GM12865 (cell line): ENCODE results near the gene ZKSCAN5.
A peak's percentile ranks its signal among the peaks of the same experiment; 100 is the strongest.
"Not testable (repeated sequence)": the region's sequence is repeated elsewhere in the genome, so short reads cannot be mapped to it uniquely, and the experiment has no call there.

Source experiments
- DNase-seq: peaks from one replicate; pipeline ENCODE4 v3.0.0; 2010; ENCODE audit warnings: low read depth
- H3K4me3 ChIP-seq: 2 replicates; pipeline ENCODE4 v1.5.1; 2011; ENCODE audit warnings: mild to moderate bottlenecking, low read depth, low read length, control low read depth
- TF ChIP-seq, protein P1 (sequence below): IDR thresholded peaks from 2 replicates; pipeline ENCODE4 v1.5.1; 2011; ENCODE audit warnings: low read length, control low read depth, low read depth, inconsistent platforms; ENCODE audit not compliant: insufficient read depth; ENCODE audit errors: missing control alignments

The ZKSCAN5 gene

GRCh38 chr7:99539213-99539811, 34.9 kb downstream of the ZKSCAN5 start:
- TF ChIP-seq, protein P1, sequence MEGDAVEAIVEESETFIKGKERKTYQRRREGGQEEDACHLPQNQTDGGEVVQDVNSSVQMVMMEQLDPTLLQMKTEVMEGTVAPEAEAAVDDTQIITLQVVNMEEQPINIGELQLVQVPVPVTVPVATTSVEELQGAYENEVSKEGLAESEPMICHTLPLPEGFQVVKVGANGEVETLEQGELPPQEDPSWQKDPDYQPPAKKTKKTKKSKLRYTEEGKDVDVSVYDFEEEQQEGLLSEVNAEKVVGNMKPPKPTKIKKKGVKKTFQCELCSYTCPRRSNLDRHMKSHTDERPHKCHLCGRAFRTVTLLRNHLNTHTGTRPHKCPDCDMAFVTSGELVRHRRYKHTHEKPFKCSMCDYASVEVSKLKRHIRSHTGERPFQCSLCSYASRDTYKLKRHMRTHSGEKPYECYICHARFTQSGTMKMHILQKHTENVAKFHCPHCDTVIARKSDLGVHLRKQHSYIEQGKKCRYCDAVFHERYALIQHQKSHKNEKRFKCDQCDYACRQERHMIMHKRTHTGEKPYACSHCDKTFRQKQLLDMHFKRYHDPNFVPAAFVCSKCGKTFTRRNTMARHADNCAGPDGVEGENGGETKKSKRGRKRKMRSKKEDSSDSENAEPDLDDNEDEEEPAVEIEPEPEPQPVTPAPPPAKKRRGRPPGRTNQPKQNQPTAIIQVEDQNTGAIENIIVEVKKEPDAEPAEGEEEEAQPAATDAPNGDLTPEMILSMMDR = no peak
- H3K4me3 ChIP-seq = no peak overlapping the region
- DNase-seq = no peak

DNA sequence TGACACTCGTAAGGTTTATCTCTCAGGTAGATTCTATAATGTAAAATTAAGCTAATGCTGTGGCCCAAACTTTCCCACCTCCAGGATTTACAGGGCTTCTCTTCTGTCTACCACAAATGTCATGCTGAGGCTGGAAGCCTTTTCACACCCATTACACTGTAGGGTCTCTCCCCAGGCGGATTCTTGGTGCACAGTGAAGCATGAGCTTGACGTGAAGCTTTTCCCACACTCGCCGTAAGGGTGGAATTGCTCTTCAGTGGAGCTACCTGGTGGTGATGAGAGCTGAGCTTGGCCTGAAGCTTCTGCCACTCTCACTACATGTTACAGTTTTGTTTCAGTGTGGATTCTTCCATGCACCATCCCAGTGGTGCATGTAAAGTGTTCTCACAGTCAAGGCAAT, 36.1 kb downstream of the ZKSCAN5 start:
- no peak for DNase-seq
- TF ChIP-seq, protein P1 = no peak

GRCh38 chr7:99541212-99541611, 36.8 kb downstream of the ZKSCAN5 start:
- DNase-seq = no peak
- TF ChIP-seq, protein P1 = no peak
- no peak overlapping the region for H3K4me3 ChIP-seq

More for the DNA sequence above, 36.1 kb downstream of the ZKSCAN5 start:
- H3K4me3 ChIP-seq = no peak overlapping the region

GRCh38 chr7:99543081-99543671, 38.7 kb downstream of the ZKSCAN5 start:
- DNase-seq = no peak
- no peak overlapping the region for H3K4me3 ChIP-seq
- TF ChIP-seq, protein P1 = no peak

GRCh38 chr7:99543916-99544315, 39.5 kb downstream of the ZKSCAN5 start:
- DNase-seq = no peak
- H3K4me3 ChIP-seq = no peak overlapping the region
- TF ChIP-seq, protein P1 = no peak

GRCh38 chr7:99545308-99545707, 40.8 kb downstream of the ZKSCAN5 start:
- not testable (repeated sequence) for DNase-seq, H3K4me3 ChIP-seq

DNA sequence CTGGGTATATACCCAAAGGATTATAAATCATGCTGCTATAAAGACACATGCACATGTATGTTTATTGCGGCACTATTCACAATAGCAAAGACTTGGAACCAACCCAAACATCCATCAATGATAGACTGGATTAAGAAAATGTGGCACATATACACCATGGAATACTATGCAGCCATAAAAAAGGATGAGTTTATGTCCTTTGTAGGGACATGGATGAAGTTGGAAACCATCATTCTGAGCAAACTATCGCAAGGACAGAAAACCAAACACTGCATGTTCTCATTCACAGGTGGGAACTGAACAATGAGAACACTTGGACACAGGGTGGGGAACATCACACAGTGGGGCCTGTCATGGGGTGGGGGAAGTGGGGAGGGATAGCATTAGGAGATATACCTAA, 45.1 kb downstream of the ZKSCAN5 start:
- not testable (repeated sequence) for DNase-seq

DNA sequence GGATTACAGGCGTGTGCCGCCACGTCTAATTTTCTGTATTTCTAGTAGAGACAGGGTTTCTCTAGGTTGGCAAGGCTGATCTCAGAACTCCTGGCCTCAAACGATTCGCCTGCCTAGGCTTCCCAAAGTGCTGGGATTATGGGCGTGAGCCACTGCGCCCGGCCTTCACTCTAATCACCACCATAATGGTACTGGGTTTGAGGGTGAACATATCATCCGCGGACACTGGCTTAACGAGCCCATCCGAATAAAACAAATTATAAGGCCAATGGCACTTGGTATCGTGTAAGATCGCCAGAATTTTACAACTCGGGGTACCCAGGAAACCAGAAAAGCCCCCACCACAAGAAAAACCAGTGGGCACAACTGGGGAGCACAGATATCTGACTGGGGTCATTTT, 46.9 kb downstream of the ZKSCAN5 start:
- peak overlapping the region; percentile 65 for H3K4me3 ChIP-seq
- TF ChIP-seq, protein P1 = no peak
- DNase-seq = no peak

More for the DNA sequence above, 45.1 kb downstream of the ZKSCAN5 start:
- H3K4me3 ChIP-seq = not testable (repeated sequence)
